CD4-positive, alpha-beta T cell (primary cell): Measurements from ENCODE around the gene ZCCHC2. TPM values are rescaled to one million over a fixed set of nuclear protein-coding genes. Genes with fewer than 3 reads are reported as not detected.

ENCODE experiments used
- ATAC-seq: fragments of 200-7000 bp; cut with Tn5 transposase; one replicate; pipeline ENCODE4 v1.10.0; 2022; ENCODE audit warnings: mild to moderate bottlenecking; ENCODE audit not compliant: poor library complexity
- CTCF ChIA-PET: fragments of 350-600 bp; sonication (Branson Sonifier 250); formaldehyde crosslinking; loops from one replicate; lab custom pipeline; 2021; ENCODE audit warnings: antibody characterized with exemption, inconsistent platforms; lab: Charles Lee
- POLR2A ChIA-PET: fragments of 350-600 bp; sonication (Branson Sonifier 250); formaldehyde crosslinking; loops from one replicate; lab custom pipeline; 2021; ENCODE audit warnings: antibody characterized with exemption, inconsistent platforms; lab: Charles Lee
- DNase-seq, 14 experiments: peaks; one replicate each; pipeline ENCODE4 v3.0.0-alpha.2; 2013 to 2020; ENCODE audit warnings: mixed read lengths in 2 of 14
- H3K27ac ChIP-seq, 2 donors: one replicate each; pipeline versions ENCODE4 v1.5.1 to v1.7.0; 2013; ENCODE audit warnings: low read length in 2 of 2, low read depth in 1 of 2, mild to moderate bottlenecking in 1 of 2
- H3K27me3 ChIP-seq, 2 experiments: 1 replicate in 1 of 2; 2 replicates in 1 of 2; pipeline versions ENCODE4 v1.6.1 to v1.7.0; 2013; ENCODE audit warnings: low read length in 2 of 2, control low read depth in 1 of 2, mild to moderate bottlenecking in 1 of 2, moderate library complexity in 1 of 2; ENCODE audit not compliant: insufficient read depth in 2 of 2, control insufficient read depth in 1 of 2
- H3K36me3 ChIP-seq: one replicate; pipeline ENCODE4 v1.6.1; 2013; ENCODE audit warnings: low read length, control low read depth; ENCODE audit not compliant: insufficient read depth
- H3K4me1 ChIP-seq: one replicate; pipeline ENCODE4 v1.6.1; 2013; ENCODE audit warnings: low read length, control low read depth; ENCODE audit not compliant: insufficient read depth
- H3K4me3 ChIP-seq: one replicate; pipeline ENCODE4 v1.5.1; 2013; ENCODE audit warnings: mild to moderate bottlenecking, low read length, moderate library complexity
- H3K9me3 ChIP-seq, 2 experiments: 1 replicate in 1 of 2; 2 replicates in 1 of 2; pipeline versions ENCODE4 v1.6.1 to v1.7.0; 2013; ENCODE audit warnings: low read length in 2 of 2, mild to moderate bottlenecking in 2 of 2, control low read depth in 1 of 2, moderate library complexity in 1 of 2; ENCODE audit not compliant: control insufficient read depth in 1 of 2, insufficient read depth in 1 of 2
- H3K27ac Mint-ChIP-seq: one replicate; pipeline ENCODE4 v1.8.0; 2020; ENCODE audit warnings: mixed read lengths
- H3K27me3 Mint-ChIP-seq: one replicate; pipeline ENCODE4 v1.8.0; 2021; ENCODE audit warnings: mixed read lengths
- H3K36me3 Mint-ChIP-seq: one replicate; pipeline ENCODE4 v1.8.0; 2021; ENCODE audit warnings: low read depth, mixed read lengths
- H3K4me1 Mint-ChIP-seq: one replicate; pipeline ENCODE4 v1.8.0; 2021; ENCODE audit warnings: low read depth, mixed read lengths
- H3K4me3 Mint-ChIP-seq: one replicate; pipeline ENCODE4 v1.8.0; 2020; ENCODE audit warnings: mild to moderate bottlenecking, mixed read lengths
- H3K9me3 Mint-ChIP-seq: one replicate; pipeline ENCODE4 v1.8.0; 2020; ENCODE audit warnings: mixed read lengths
- CTCF ChIP-seq: fragments of 200-600 bp; IDR thresholded peaks from one replicate; pipeline ENCODE4 v1.8.0; 2022; ENCODE audit warnings: antibody characterized with exemption, mild to moderate bottlenecking
- intact Hi-C, 2 experiments: fragments of 100-400 bp; cut with DNase I in 1 of 2; cut with micrococcal nuclease in 1 of 2; formaldehyde crosslinking; loops; one replicate each; pipeline versions ENCODE4 v1.15.1 to v1.9.0; 2023 to 2025; cut with DNase I, micrococcal nuclease
- total RNA-seq, 174 experiments: library from RNA in 2 of 174; stranded (reverse) in 2 of 174; gene quantifications; one replicate each; pipeline ENCODE4 v1.2.3 and lab custom pipeline; 2021 to 2026

Gene ZCCHC2
- total RNA-seq, 2 experiments from 2014 or later = 85.0 to 85.4 TPM

- H3K27ac ChIP-seq = no peak overlapping the region
- no peak for TF ChIP-seq CTCF
- ChIA-PET CTCF (no interaction called here), POLR2A (no interaction called here)
- Mint-ChIP-seq H3K36me3 (no peaks in the 10 kb centered on the region), H3K9me3 (no peaks in the 10 kb centered on the region), H3K4me1 (no peaks in the 10 kb centered on the region), H3K4me3 (no peak overlapping the region), H3K27ac (no peak overlapping the region), H3K27me3 (peaks cover 48% of the 10 kb centered on the region)
- H3K36me3 ChIP-seq = no peaks in the 10 kb centered on the region
- H3K27me3 ChIP-seq = peaks cover 6% of the 10 kb centered on the region in 2 experiments
- peaks cover under 1 to 3% of the 10 kb centered on the region in 2 experiments for H3K9me3 ChIP-seq
- no peak overlapping the region for H3K4me3 ChIP-seq
- H3K4me1 ChIP-seq = no peaks in the 10 kb centered on the region
- ATAC-seq (no peak), DNase-seq (no peak)
- intact Hi-C loops = no loop called here
These were observed 35.7 kb upstream of the ZCCHC2 start for GRCh38 chr18:62487161-62487560.

GRCh38 chr18:62490967-62491695 lies 31.7 kb upstream of the ZCCHC2 start:
- Mint-ChIP-seq H3K4me1 (no peaks in the 10 kb centered on the region), H3K4me3 (no peak overlapping the region), H3K27me3 (peaks cover 30% of the 10 kb centered on the region), H3K27ac (no peak overlapping the region), H3K9me3 (no peaks in the 10 kb centered on the region), H3K36me3 (no peaks in the 10 kb centered on the region)
- H3K9me3 ChIP-seq = no peaks in the 10 kb centered on the region
- peaks cover 0 to 6% of the 10 kb centered on the region in 2 experiments for H3K27me3 ChIP-seq
- intact Hi-C loops = no loop called here
- no peaks in the 10 kb centered on the region for H3K4me1 ChIP-seq
- H3K36me3 ChIP-seq = no peaks in the 10 kb centered on the region
- no peak overlapping the region for H3K4me3 ChIP-seq
- ChIA-PET POLR2A (no interaction called here), CTCF (no interaction called here)
- DNase-seq = no peak
- ATAC-seq = no peak
- H3K27ac ChIP-seq = no peak overlapping the region
- no peak for TF ChIP-seq CTCF

- peaks cover 0 to 6% of the 10 kb centered on the region in 2 experiments for H3K27me3 ChIP-seq
- TF ChIP-seq CTCF = no peak
- no peak overlapping the region for H3K4me3 Mint-ChIP-seq
- ChIA-PET POLR2A (no interaction called here), CTCF (no interaction called here)
- DNase-seq = no peak
- no peaks in the 10 kb centered on the region for H3K36me3 Mint-ChIP-seq
- H3K4me1 ChIP-seq = no peaks in the 10 kb centered on the region
- H3K27ac Mint-ChIP-seq = no peak overlapping the region
- intact Hi-C loops = no loop called here
- H3K9me3 ChIP-seq = no peaks in the 10 kb centered on the region
- H3K27me3 Mint-ChIP-seq = peaks cover 25% of the 10 kb centered on the region
- H3K4me3 ChIP-seq = no peak overlapping the region
- no peak overlapping the region for H3K27ac ChIP-seq
- H3K4me1 Mint-ChIP-seq = no peaks in the 10 kb centered on the region
- no peaks in the 10 kb centered on the region for H3K9me3 Mint-ChIP-seq
- no peaks in the 10 kb centered on the region for H3K36me3 ChIP-seq
- no peak for ATAC-seq
These were observed 29.6 kb upstream of the ZCCHC2 start for GRCh38 chr18:62493033-62493862.
